Lower leg skin (tissue), 3 donors: ENCODE data around the gene ADORA1.

ENCODE experiments used
- CTCF ChIP-seq, 3 donors: fragments of 450-650 bp; IDR thresholded peaks; one replicate each; pipeline ENCODE4 v1.5.1; 2016; ENCODE audit warnings: antibody characterized with exemption in 3 of 3, mild to moderate bottlenecking in 3 of 3, moderate library complexity in 2 of 3
- POLR2A ChIP-seq, 2 donors: fragments of 450-650 bp; IDR thresholded peaks; one replicate each; pipeline ENCODE4 v1.6.1; 2016 to 2017; ENCODE audit warnings: antibody characterized with exemption in 2 of 2, mild to moderate bottlenecking in 1 of 2, moderate library complexity in 1 of 2

GRCh38 chr1:203181586-203182386 is 54.3 kb downstream of the ADORA1 start:
- no peak for TF ChIP-seq POLR2A (IDR thresholded peaks at IDR 0.05)
- no peak for TF ChIP-seq CTCF (IDR thresholded peaks at IDR 0.05)
